ENCODE measurements around the gene PDP2.

DNA sequence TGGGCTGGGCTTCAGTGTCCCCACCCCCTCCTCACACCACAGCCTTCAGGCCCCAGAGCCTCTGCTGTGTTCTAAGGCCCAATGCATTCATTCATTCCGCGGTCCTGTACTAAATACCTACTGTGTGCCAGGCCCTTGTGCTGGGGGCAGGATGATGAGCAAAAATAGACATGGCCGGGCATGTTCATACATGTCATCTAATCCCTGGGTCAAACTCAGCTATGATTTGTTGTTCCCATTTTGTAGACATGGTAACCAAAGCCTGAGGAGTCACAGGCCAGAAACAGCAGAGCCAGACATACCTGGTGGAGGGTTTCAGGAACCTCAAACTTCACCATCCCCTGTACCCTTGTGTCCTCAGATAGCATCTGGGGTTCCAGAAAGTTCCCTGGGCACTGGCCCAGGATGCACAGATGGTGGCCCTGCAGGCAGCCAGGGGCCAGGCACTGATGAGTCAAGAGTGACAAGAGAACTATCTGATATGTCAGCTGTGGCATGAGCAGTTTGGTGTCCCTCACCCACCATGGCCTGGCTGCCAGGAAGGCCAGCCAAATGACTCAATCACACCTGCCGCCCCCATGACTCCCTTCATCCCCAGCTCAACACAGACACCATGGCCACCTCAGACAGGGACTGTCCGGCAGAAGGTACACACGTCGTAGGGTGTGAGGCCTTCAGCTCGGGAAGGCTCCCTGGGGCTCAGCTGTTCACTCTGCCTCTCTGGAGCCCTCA, 47.8 kb downstream of the PDP2 start:
- TF ChIP-seq, protein P1, sequence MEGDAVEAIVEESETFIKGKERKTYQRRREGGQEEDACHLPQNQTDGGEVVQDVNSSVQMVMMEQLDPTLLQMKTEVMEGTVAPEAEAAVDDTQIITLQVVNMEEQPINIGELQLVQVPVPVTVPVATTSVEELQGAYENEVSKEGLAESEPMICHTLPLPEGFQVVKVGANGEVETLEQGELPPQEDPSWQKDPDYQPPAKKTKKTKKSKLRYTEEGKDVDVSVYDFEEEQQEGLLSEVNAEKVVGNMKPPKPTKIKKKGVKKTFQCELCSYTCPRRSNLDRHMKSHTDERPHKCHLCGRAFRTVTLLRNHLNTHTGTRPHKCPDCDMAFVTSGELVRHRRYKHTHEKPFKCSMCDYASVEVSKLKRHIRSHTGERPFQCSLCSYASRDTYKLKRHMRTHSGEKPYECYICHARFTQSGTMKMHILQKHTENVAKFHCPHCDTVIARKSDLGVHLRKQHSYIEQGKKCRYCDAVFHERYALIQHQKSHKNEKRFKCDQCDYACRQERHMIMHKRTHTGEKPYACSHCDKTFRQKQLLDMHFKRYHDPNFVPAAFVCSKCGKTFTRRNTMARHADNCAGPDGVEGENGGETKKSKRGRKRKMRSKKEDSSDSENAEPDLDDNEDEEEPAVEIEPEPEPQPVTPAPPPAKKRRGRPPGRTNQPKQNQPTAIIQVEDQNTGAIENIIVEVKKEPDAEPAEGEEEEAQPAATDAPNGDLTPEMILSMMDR (IDR thresholded peaks at IDR 0.05; ENCODE audit: low read depth, low read length, poor library complexity, severe bottlenecking): no peak
- no peak for TF ChIP-seq EZH2phosphoT487 (IDR thresholded peaks at IDR 0.05; ENCODE audit: borderline replicate concordance, low read length)
